Heart right ventricle (tissue), 16 donors: ENCODE measurements around the gene FRMPD1. TPM values are rescaled to one million over a fixed set of nuclear protein-coding genes. Genes with fewer than 3 reads are reported as not detected.

ENCODE experiments used
- ATAC-seq, 8 donors: fragments of 200-7000 bp; cut with Tn5 transposase; one replicate each; pipeline ENCODE4 v1.9.1; 2020; ENCODE audit warnings: mild to moderate bottlenecking in 8 of 8, moderate library complexity in 8 of 8, moderate number of reproducible peaks in 1 of 8
- DNase-seq, 2 donors: peaks; one replicate each; pipeline ENCODE4 v3.0.0-alpha.2; 2020
- H3K27ac ChIP-seq, 10 donors: fragments of 200-600 bp; sonication (generic) in 2 of 10; one replicate each; pipeline versions ENCODE4 v1.5.0 to v1.8.0; 2020 to 2022; ENCODE audit warnings: mild to moderate bottlenecking in 3 of 10
- H3K27me3 ChIP-seq, 7 donors: fragments of 200-600 bp; one replicate each; pipeline ENCODE4 v1.8.0; 2021 to 2022; ENCODE audit warnings: mild to moderate bottlenecking in 2 of 7
- H3K36me3 ChIP-seq, 9 donors: fragments of 200-600 bp; sonication (generic) in 1 of 9; one replicate each; pipeline versions ENCODE4 v1.5.0 to v1.8.0; 2020 to 2022; ENCODE audit warnings: mild to moderate bottlenecking in 2 of 9
- H3K4me1 ChIP-seq, 9 donors: fragments of 200-600 bp; sonication (generic) in 1 of 9; one replicate each; pipeline versions ENCODE4 v1.5.0 to v1.8.0; 2020 to 2022; ENCODE audit warnings: mild to moderate bottlenecking in 4 of 9
- H3K4me3 ChIP-seq, 10 donors: fragments of 200-600 bp; sonication (generic) in 2 of 10; one replicate each; pipeline versions ENCODE4 v1.5.0 to v1.8.0; 2020 to 2022; ENCODE audit warnings: mild to moderate bottlenecking in 7 of 10, moderate library complexity in 2 of 10
- H3K9me3 ChIP-seq, 11 donors: fragments of 200-600 bp in 10 of 11; sonication (generic) in 2 of 11; one replicate each; pipeline versions ENCODE4 v1.5.0 to v1.8.0; 2013 to 2022; ENCODE audit warnings: mild to moderate bottlenecking in 2 of 11, control low read depth in 1 of 11, moderate library complexity in 1 of 11
- CTCF ChIP-seq, 9 donors: fragments of 200-600 bp; sonication (generic) in 2 of 9; IDR thresholded peaks; one replicate each; pipeline versions ENCODE4 v1.5.0 to v1.8.0; 2021 to 2022; ENCODE audit warnings: antibody characterized with exemption in 9 of 9, mild to moderate bottlenecking in 5 of 9, moderate library complexity in 1 of 9
- WGBS, 2 donors: extraction: QIAGEN DNeasy Blood & Tissue Kit; methylation state at CpG; one replicate each; pipeline ENCODE4 v1.1.7; 2013; ENCODE audit warnings: inconsistent platforms in 1 of 2; 5-methylcytosine and 5-hydroxymethylcytosine counted together
- intact Hi-C, 10 donors: fragments of 100-400 bp; cut with DNase I; formaldehyde crosslinking; loops; one replicate each; pipeline versions ENCODE4 v1.11.1 to v1.14.2; 2022
- polyA plus RNA-seq, 2 donors: library from polyadenylated mRNA; stranded (reverse); fragments of 200-250 nt; gene quantifications; one replicate each; pipeline ENCODE4 v1.2.3, GENCODE V29; 2013
- total RNA-seq, 10 donors: library from RNA; stranded (reverse); fragmentation: NEBNext Ultra II Directional in 3 of 10; extraction: Animal tissue kit (Norgen Biotek cat#: 25700) in 3 of 10; gene quantifications; one replicate each; pipeline versions ENCODE4 v1.2.1 to v1.2.4, GENCODE V29; 2021 to 2023
- donor health status: Arrhythmogenic right ventricular cardiomyopathy.
- donor health status: ischemic (EF 13 %, LVEDD 7.1; RV severe dilation, severe dysfunction).
- donor health status: healthy with polysubstance abuse.
- donor health status: DM: no; HTN: yes; CAD: no.
- donor health status: DM: no; HTN: no; CAD: no.
- donor health status: ischemic (EF 25% LVEDD 6.9; RV normal size, moderate dysfunction).
- donor health status: ischemic (EF 25% LVEDD 5.7; RV mildly dilated, moderate dysfunction).
- donor health status: healthy.
- donor health status: DM: yes; HTN: yes; CAD: no.
- donor health status: Ischemic cardiomyopathy.
- donor health status: ischemic (EF 35%, LVEDD 5.7; RV mildly dilated, moderate dysfunction).
- donor health status: nonischemic (EF 11% LVEDD 7.7; RV severe dilation, severe dysfunction).
- donor health status: DM: yes; HTN: yes; CAD: no.
- donor health status: PGD.
- donor health status: ischemic (EF 29% LVEDD 5.4; RV normal size, mild dysfunction).
- donor health status: nonischemic (EF 23%, LVEDD 6.1; RV moderate dilation, normal function).

The FRMPD1 gene
- total and polyA plus RNA-seq, 12 donors: 0.03 to 1.7 (median 0.63) TPM

DNA sequence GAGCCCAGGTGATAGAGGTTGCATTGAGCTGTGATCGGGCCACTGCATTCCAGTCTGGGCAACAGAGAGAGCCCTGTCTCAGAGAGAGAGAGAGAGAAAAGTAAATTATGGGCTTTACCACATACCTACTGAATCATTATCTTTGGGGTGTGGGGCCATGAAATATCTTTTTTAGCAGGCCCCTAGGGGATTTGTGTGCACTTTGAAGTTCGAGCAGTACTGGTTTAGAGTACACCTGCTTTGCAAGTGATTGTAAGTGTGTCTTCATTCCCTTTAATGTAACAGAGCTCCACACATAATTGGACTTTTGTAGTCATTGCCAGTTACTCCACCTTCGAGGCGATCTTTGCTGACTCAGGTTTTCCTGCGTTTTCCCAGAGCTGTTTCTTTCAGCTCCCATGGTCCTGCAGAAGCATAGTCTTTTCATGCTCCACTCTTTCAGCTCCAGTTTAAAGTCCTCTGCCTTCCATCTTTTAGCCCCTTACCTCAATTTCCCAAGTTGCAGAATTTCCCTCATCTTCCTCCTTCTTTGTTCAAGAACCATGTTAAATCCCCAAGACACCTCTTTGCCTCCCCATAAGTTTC lies 24.0 kb upstream of the FRMPD1 start:
- 56 to 73% methylated on average over 5 of the region's 5 CpGs for WGBS, 2 donors
- no peak for ATAC-seq

DNA sequence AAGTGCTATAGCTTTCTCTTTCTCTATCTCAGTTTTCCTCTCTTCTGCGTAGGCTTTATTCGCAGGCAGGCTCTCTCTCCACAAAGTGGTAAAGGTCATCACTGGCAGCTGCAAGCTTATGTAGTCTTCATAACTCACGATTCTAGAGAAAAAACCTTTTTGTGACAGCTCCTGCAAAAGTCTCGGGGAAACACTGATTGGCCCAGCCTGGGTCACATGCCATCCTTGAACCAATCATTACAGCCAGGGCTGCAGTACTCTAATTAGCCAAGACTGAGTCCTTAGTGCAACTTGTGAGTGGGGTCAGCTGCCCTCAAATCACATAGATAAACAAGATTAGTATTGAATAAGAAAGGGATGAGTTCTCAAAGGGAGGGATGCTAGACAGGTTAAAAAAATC lies 18.3 kb upstream of the FRMPD1 start:
- Histone ChIP-seq H3K27me3 (peaks cover 0 to 5% (median 3%) of the 10 kb centered on the region in 7 donors), H3K27ac (no peak overlapping the region), H3K9me3 (no peaks in the 10 kb centered on the region), H3K36me3 (no peaks in the 10 kb centered on the region), H3K4me1 (no peaks in the 10 kb centered on the region), H3K4me3 (no peak overlapping the region)
- DNase-seq (no peak), ATAC-seq (no peak)
- 81 to 90% methylated on average over 4 of the region's 4 CpGs for WGBS, 2 donors
- intact Hi-C loops: no loop called here
- no peak for TF ChIP-seq CTCF (IDR thresholded peaks at IDR 0.05)

More for the DNA sequence above, 24.0 kb upstream of the FRMPD1 start:
- Histone ChIP-seq H3K36me3 (no peaks in the 10 kb centered on the region), H3K27ac (no peak overlapping the region), H3K4me1 (no peaks in the 10 kb centered on the region), H3K9me3 (no peaks in the 10 kb centered on the region), H3K4me3 (no peak overlapping the region), H3K27me3 (no peaks in the 10 kb centered on the region)
- DNase-seq: no peak
- intact Hi-C loops: no loop called here
- TF ChIP-seq CTCF (IDR thresholded peaks at IDR 0.05): no peak

DNA sequence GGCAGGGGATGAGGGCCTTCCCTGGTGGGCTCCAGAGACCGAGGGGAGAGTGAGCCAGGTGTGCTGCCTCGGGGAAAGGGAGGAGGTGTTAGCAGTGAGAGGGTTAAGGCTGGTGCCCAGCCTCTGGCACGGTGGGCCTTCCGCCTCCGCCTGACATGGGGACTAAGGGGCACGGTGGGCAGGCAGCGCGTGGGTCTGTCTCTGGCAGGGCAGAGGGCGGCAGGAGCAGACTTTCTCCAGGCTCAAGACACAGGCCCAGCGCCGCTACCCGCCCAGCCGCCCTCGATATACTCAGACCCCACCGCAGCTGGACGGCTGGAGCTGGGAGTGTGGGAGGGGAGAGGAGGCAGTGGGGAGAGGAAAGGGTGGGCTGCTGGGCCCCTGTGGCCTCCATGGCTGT lies 14.9 kb upstream of the FRMPD1 start:
- intact Hi-C loops: no loop called here
- DNase-seq (no peak), ATAC-seq (peak in 1 of 8 donors; percentile 26)
- Histone ChIP-seq H3K27ac (no peak overlapping the region), H3K4me1 (no peaks in the 10 kb centered on the region), H3K36me3 (no peaks in the 10 kb centered on the region), H3K9me3 (no peaks in the 10 kb centered on the region), H3K27me3 (peaks cover 0 to 5% (median 3%) of the 10 kb centered on the region in 7 donors), H3K4me3 (no peak overlapping the region)
- no peak for TF ChIP-seq CTCF (IDR thresholded peaks at IDR 0.05)
- 82 to 84% methylated on average over 15 to 16 of the region's 16 CpGs for WGBS, 2 donors

DNA sequence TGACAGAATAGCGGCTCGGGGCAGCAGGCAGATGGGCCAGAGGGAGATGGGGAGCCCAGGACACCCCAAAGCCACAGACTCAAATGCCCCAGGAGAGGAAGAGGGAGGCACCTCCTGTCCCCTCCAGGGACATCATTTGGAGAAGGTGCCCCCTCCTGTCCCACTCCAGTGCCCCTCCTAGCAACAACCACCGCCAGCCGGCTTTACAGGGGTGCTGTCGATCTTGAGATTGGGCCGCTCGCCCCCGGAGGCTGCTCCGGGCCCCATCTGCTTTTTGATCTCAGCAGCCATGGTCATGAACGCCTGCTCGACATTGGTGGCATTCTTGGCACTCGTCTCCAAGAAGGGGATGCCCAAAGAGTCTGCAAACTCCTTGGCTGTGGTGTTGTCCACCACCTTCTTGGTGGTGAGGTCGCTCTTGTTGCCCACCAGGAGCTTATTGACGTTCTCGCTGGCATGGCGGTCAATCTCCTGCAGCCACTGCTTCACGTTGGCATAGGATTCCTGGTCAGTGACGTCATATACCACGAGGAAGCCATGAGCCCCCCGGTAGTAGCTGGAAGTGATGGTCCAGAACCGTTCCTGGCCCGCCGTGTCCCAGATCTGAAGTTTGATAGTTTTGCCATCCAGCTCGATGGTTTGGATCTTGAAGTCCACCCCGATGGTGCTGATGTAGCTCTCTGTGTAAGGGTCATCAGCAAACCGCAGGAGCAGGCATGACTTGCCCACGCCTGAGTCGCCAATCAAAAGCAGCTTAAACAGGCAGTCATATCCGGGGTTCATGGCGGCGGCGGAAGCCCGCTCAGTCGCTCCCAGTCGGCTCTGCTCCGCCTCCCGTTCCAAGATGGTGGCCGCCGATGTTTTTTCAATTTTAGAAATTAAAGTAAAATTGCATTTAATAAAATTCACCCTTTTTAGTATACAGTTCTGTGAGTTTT lies 14.0 kb upstream of the FRMPD1 start:
- peaks cover 0 to 5% (median 3%) of the 10 kb centered on the region in 7 donors for H3K27me3 ChIP-seq
- 94% methylated on average over 34 to 39 of the region's 39 CpGs for WGBS, 2 donors
- no peaks in the 10 kb centered on the region for H3K9me3 ChIP-seq
- no peak overlapping the region for H3K4me3 ChIP-seq
- H3K36me3 ChIP-seq: no peaks in the 10 kb centered on the region
- no peaks in the 10 kb centered on the region for H3K4me1 ChIP-seq
- intact Hi-C loops: no loop called here
- ATAC-seq (no peak), DNase-seq (no peak)
- no peak for TF ChIP-seq CTCF (IDR thresholded peaks at IDR 0.05)
- no peak overlapping the region for H3K27ac ChIP-seq
